ENCODE data around the gene CCNJL. TPM values are rescaled to one million over a fixed set of nuclear protein-coding genes. Genes with fewer than 3 reads are reported as not detected.
"Not testable (repeated sequence)": the region's sequence is repeated elsewhere in the genome, so short reads cannot be mapped to it uniquely, and the experiment has no call there.

CCNJL gene
- polyA plus RNA-seq, 1 donor (not counting 4 experiments of a cell fraction or from before 2014, with no cell fraction given), result 1.6 TPM

DNA sequence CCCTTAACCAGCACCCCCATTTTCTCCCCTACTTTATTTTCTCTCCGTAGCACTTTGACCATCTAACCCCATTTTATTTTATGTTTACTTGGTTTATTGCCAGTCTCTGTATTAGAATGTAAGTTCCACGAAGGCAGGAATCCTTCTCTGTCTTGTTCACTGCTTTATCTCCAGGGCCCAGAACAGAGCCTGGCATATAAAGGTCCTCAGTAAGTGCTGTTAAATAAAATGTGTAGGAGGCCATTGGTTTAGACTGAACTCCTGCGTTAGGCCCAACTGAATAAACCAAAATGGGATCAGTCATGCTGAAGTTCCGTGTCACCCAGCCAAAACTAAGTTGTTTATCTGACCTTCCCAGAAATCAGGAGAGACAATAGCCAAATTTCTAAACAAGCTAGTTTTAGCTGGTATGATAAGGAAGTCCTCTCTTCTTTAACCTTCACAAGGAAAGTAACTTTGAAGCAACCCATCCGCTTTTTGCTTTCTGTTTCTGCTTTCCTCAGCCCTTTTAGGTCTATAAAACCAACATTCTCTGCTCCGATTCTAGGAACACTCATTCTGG lies 29.0 kb upstream of the CCNJL start:
- no peak overlapping the region for H3K27ac ChIP-seq (ENCODE audit: control insufficient read depth, insufficient read depth, low read length)
- no peaks in the 10 kb centered on the region for H3K36me3 ChIP-seq (ENCODE audit: control insufficient read depth in 2 of 2, extremely low read depth in 1 of 2, insufficient read depth in 2 of 2, low read length in 2 of 2)
- H2AFZ ChIP-seq (ENCODE audit: control insufficient read depth, low read length), result no peak overlapping the region
- no peaks in the 10 kb centered on the region for H3K27me3 ChIP-seq (ENCODE audit: control insufficient read depth, extremely low read depth, insufficient read depth, low read length)
- TF ChIP-seq, protein P1, sequence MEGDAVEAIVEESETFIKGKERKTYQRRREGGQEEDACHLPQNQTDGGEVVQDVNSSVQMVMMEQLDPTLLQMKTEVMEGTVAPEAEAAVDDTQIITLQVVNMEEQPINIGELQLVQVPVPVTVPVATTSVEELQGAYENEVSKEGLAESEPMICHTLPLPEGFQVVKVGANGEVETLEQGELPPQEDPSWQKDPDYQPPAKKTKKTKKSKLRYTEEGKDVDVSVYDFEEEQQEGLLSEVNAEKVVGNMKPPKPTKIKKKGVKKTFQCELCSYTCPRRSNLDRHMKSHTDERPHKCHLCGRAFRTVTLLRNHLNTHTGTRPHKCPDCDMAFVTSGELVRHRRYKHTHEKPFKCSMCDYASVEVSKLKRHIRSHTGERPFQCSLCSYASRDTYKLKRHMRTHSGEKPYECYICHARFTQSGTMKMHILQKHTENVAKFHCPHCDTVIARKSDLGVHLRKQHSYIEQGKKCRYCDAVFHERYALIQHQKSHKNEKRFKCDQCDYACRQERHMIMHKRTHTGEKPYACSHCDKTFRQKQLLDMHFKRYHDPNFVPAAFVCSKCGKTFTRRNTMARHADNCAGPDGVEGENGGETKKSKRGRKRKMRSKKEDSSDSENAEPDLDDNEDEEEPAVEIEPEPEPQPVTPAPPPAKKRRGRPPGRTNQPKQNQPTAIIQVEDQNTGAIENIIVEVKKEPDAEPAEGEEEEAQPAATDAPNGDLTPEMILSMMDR (optimal IDR thresholded peaks at IDR 0.05 in 1 of 3, IDR thresholded peaks at IDR 0.05 in 1 of 3, conservative IDR thresholded peaks at IDR 0.05 in 1 of 3; ENCODE audit: extremely low read depth in 1 of 3, insufficient read depth in 2 of 3, low read length in 3 of 3), result no peak
- TF ChIP-seq EZH2 (IDR thresholded peaks at IDR 0.05; ENCODE audit: low read length), result no peak
- peaks cover 3% of the 10 kb centered on the region for H3K4me1 ChIP-seq (ENCODE audit: control insufficient read depth, extremely low read depth, insufficient read depth, low read length)
- no peaks in the 10 kb centered on the region for H3K9me3 ChIP-seq (ENCODE audit: control insufficient read depth, low read depth, low read length)
- H3K79me2 ChIP-seq (ENCODE audit: control insufficient read depth, insufficient read depth, low read length), result no peaks in the 10 kb centered on the region
- H4K20me1 ChIP-seq (ENCODE audit: control insufficient read depth, extremely low read depth, insufficient read depth, low read length), result no peaks in the 10 kb centered on the region
- no peaks in the 10 kb centered on the region for H3K9me1 ChIP-seq (ENCODE audit: control insufficient read depth, extremely low read depth, insufficient read depth, low read length)
- no peak overlapping the region for H3K4me3 ChIP-seq (ENCODE audit: control insufficient read depth in 2 of 3, extremely low read depth in 1 of 3, insufficient read depth in 2 of 3, low read depth in 1 of 3, low read length in 3 of 3)
- no peak overlapping the region for H3K9ac ChIP-seq (ENCODE audit: control insufficient read depth, extremely low read depth, insufficient read depth, low read length)
- dilution Hi-C loops (cut with MboI; ENCODE audit: extremely low pct_ligation_motif_present, low sequenced_read_pairs), result no loop called here
- H3K4me2 ChIP-seq (ENCODE audit: control insufficient read depth, extremely low read depth, insufficient read depth, low read depth, low read length), result no peak overlapping the region
- no peak for FAIRE-seq
- DNase-seq (ENCODE audit: low read depth, low spot score), result no peak

DNA sequence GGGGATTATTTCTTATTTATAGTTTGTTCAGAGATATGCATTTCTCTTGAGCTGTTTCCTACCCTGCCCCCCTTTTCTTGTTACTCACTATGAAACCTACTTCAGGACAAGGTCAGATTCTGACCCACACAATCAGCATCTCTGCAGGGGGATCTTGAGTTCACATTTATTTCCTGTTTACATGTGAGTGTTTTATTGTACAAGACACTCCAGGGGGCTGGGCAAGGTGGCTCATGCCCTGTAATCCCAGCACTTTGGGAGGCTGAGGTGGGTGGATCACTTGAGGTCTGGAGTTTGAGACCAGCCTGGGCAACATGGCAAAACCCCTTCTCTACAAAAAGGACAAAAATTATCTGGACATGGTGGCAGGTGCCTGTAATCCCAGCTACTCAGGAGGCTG lies 28.1 kb upstream of the CCNJL start:
- H2AFZ ChIP-seq (ENCODE audit: control insufficient read depth, low read length); FAIRE-seq; H3K4me3 ChIP-seq (ENCODE audit: control insufficient read depth in 2 of 3, extremely low read depth in 1 of 3, insufficient read depth in 2 of 3, low read depth in 1 of 3, low read length in 3 of 3); H3K27ac ChIP-seq (ENCODE audit: control insufficient read depth, insufficient read depth, low read length); H3K36me3 ChIP-seq (ENCODE audit: control insufficient read depth in 2 of 2, extremely low read depth in 1 of 2, insufficient read depth in 2 of 2, low read length in 2 of 2); H3K4me2 ChIP-seq (ENCODE audit: control insufficient read depth, extremely low read depth, insufficient read depth, low read depth, low read length); H3K27me3 ChIP-seq (ENCODE audit: control insufficient read depth, extremely low read depth, insufficient read depth, low read length); H3K4me1 ChIP-seq (ENCODE audit: control insufficient read depth, extremely low read depth, insufficient read depth, low read length); DNase-seq (ENCODE audit: low read depth, low spot score); H4K20me1 ChIP-seq (ENCODE audit: control insufficient read depth, extremely low read depth, insufficient read depth, low read length); dilution Hi-C loops (cut with MboI; ENCODE audit: extremely low pct_ligation_motif_present, low sequenced_read_pairs); H3K9me1 ChIP-seq (ENCODE audit: control insufficient read depth, extremely low read depth, insufficient read depth, low read length); H3K9ac ChIP-seq (ENCODE audit: control insufficient read depth, extremely low read depth, insufficient read depth, low read length); H3K9me3 ChIP-seq (ENCODE audit: control insufficient read depth, low read depth, low read length); H3K79me2 ChIP-seq (ENCODE audit: control insufficient read depth, insufficient read depth, low read length): not testable (repeated sequence)

Measured in keratinocyte (primary cell).